Measurements from ENCODE around the gene USP32.

Gene USP32

DNA sequence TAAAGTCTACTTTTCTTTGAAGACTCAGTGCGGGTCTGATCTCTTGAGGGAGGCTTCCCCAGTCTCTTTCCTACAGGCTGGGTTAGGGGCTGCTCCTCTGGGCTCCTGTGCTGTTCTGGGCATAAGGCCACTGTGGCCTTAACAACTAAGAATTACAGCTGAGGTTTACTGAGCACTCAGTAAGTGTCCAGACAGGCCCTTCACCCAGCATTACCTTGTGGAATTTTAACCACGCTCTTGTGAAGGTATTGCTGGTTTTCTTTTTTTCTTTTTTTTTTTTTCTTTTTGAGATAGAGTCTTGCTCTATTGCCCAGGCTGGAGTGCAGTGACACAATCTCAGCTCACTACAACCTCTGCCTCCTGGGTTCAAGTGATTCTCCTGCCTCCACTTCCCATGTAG, 245.7 kb downstream of the USP32 start:
- no peak overlapping the region for H3K4me3 ChIP-seq (replicated peaks in 1 of 2; ENCODE audit: low read depth in 2 of 2, low read length in 2 of 2)
- TF ChIP-seq, protein P1, sequence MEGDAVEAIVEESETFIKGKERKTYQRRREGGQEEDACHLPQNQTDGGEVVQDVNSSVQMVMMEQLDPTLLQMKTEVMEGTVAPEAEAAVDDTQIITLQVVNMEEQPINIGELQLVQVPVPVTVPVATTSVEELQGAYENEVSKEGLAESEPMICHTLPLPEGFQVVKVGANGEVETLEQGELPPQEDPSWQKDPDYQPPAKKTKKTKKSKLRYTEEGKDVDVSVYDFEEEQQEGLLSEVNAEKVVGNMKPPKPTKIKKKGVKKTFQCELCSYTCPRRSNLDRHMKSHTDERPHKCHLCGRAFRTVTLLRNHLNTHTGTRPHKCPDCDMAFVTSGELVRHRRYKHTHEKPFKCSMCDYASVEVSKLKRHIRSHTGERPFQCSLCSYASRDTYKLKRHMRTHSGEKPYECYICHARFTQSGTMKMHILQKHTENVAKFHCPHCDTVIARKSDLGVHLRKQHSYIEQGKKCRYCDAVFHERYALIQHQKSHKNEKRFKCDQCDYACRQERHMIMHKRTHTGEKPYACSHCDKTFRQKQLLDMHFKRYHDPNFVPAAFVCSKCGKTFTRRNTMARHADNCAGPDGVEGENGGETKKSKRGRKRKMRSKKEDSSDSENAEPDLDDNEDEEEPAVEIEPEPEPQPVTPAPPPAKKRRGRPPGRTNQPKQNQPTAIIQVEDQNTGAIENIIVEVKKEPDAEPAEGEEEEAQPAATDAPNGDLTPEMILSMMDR (IDR thresholded peaks at IDR 0.05; ENCODE audit: low read depth, low read length), result no peak
- DNase-seq (ENCODE audit: low read depth in 2 of 2), result no peak

DNA sequence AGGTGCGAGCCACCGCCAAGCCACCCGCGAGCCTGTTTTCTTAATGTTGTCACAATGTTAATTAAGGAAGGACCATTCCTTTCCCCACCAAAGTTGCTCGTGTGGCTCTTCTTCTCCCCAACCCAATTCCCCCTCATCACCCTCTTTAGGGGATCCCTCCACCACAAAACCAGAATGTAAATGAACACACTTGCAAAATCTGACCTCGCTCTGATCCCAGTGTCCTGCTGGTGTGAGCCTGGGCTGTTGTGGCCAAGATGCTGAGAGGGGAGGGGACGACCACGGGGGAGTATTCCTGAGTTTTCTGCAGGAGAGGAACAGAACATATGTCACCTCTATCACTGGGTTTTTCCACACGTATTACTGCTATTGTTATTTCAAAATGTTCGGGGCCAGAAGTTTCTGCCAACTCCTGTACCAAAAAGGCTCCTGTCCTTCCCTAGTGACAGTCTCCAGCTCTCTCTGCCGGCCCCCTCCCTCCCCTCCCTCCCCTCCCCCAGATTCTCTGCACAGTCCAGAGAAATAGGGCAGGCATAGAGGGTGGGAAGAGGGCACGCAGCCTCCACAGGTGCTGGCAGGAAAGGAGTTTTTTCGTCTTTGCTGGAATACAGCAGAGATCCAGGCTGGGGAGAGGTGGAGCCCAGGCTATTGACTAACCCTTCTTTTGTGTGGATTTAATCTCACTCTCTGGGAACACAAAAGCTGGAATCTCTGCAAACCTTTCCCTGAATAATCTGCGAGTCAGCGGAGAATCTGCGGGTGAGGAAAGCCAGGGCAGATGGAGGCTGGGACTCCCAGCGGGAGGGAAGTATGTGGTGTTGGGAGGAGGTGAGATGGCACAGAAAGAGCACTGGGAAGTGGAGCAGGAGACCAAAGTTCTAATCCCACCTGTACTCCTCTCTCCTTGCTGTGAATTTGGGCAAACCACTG, 246.7 kb downstream of the USP32 start:
- H3K4me3 ChIP-seq (replicated peaks in 1 of 2; ENCODE audit: low read depth in 2 of 2, low read length in 2 of 2), result no peak overlapping the region
- TF ChIP-seq, protein P1 (IDR thresholded peaks at IDR 0.05; ENCODE audit: low read depth, low read length), result no peak
- DNase-seq (ENCODE audit: low read depth in 2 of 2), result no peak

GRCh38 chr17:60142872-60143499, 248.9 kb downstream of the USP32 start:
- TF ChIP-seq, protein P1 (IDR thresholded peaks at IDR 0.05; ENCODE audit: low read depth, low read length), result peak; percentile 86
- peak; percentile 92 to 93 for DNase-seq (ENCODE audit: low read depth in 2 of 2)
- H3K4me3 ChIP-seq (replicated peaks in 1 of 2; ENCODE audit: low read depth in 2 of 2, low read length in 2 of 2), result peak overlapping the region in 1 of 2 donors; percentile 59

GRCh38 chr17:60141111-60142018, 250.6 kb downstream of the USP32 start:
- H3K4me3 ChIP-seq (replicated peaks in 1 of 2; ENCODE audit: low read depth in 2 of 2, low read length in 2 of 2), result peak overlapping the region in 1 of 2 donors; percentile 18
- DNase-seq (ENCODE audit: low read depth in 2 of 2), result peak in 1 of 2 donors; percentile 71
- TF ChIP-seq, protein P1 (IDR thresholded peaks at IDR 0.05; ENCODE audit: low read depth, low read length), result no peak

- peak overlapping the region in 1 of 2 donors; percentile 11 for H3K4me3 ChIP-seq (replicated peaks in 1 of 2; ENCODE audit: low read depth in 2 of 2, low read length in 2 of 2)
- TF ChIP-seq, protein P1 (IDR thresholded peaks at IDR 0.05; ENCODE audit: low read depth, low read length), result peak; percentile 75
- DNase-seq (ENCODE audit: low read depth in 2 of 2), result peak; percentile 69 to 73
These were observed 252.3 kb downstream of the USP32 start for GRCh38 chr17:60139438-60140285.
